DOHH2 (cell line): ENCODE measurements around the gene HPCA.

Experiments used
- CTCF ChIP-seq: fragments of 200-600 bp; sonication (generic); IDR thresholded peaks from one replicate; pipeline ENCODE4 v1.5.1; 2014; ENCODE audit warnings: antibody characterized with exemption, mild to moderate bottlenecking, low read depth, low read length; ENCODE audit not compliant: poor library complexity, severe bottlenecking
- EZH2phosphoT487 ChIP-seq: fragments of 200-600 bp; sonication (generic); IDR thresholded peaks from 2 replicates; pipeline ENCODE4 v1.6.1; 2017; ENCODE audit warnings: borderline replicate concordance, mild to moderate bottlenecking, antibody characterized with exemption, low read length, moderate library complexity, mixed read lengths

GRCh38 chr1:32894019-32894600, 7.8 kb downstream of the HPCA start:
- TF ChIP-seq CTCF (no peak), EZH2phosphoT487 (no peak)
